Suprapubic skin (tissue), 4 donors: ENCODE measurements around the gene WNK2. TPM values are rescaled to one million over a fixed set of nuclear protein-coding genes. Genes with fewer than 3 reads are reported as not detected.

ENCODE experiments used
- DNase-seq, 2 donors: peaks; one replicate each; pipeline ENCODE4 v3.0.0-alpha.2; 2019; ENCODE audit warnings: low spot score in 2 of 2
- H3K27ac ChIP-seq: fragments of 200-600 bp; sonication (generic); one replicate; pipeline ENCODE4 v1.5.1; 2019
- H3K27me3 ChIP-seq: fragments of 200-600 bp; sonication (generic); one replicate; pipeline ENCODE4 v1.5.1; 2019
- H3K36me3 ChIP-seq: fragments of 200-600 bp; sonication (generic); one replicate; pipeline ENCODE4 v1.5.1; 2019
- H3K4me1 ChIP-seq: fragments of 200-600 bp; sonication (generic); one replicate; pipeline ENCODE4 v1.5.1; 2019
- H3K4me3 ChIP-seq: fragments of 200-600 bp; sonication (generic); one replicate; pipeline ENCODE4 v1.5.1; 2019; ENCODE audit warnings: mild to moderate bottlenecking
- H3K9me3 ChIP-seq: fragments of 200-600 bp; sonication (generic); one replicate; pipeline ENCODE4 v1.5.1; 2019
- EP300 ChIP-seq: sonication (generic); formaldehyde crosslinking; IDR thresholded peaks from one replicate; pipeline ENCODE4 v1.6.1; 2017; ENCODE audit warnings: antibody characterized with exemption
- POLR2A ChIP-seq, 2 donors: fragments of 450-650 bp; IDR thresholded peaks; one replicate each; pipeline ENCODE4 v1.6.1; 2017; ENCODE audit warnings: antibody characterized with exemption in 2 of 2, mild to moderate bottlenecking in 2 of 2, moderate library complexity in 2 of 2
- POLR2AphosphoS5 ChIP-seq, 3 donors: sonication (generic); formaldehyde crosslinking; IDR thresholded peaks; one replicate each; pipeline ENCODE4 v1.6.1; 2017; ENCODE audit warnings: antibody characterized with exemption in 3 of 3
- WGBS: methylation state at CpG from one replicate; pipeline ENCODE4 v1.1.5; 2018; 5-methylcytosine and 5-hydroxymethylcytosine counted together
- total RNA-seq, 4 donors: library from RNA; depleted of rRNA; stranded (reverse); fragments of >200 nt; gene quantifications; one replicate each; pipeline ENCODE4 v1.1.0, GENCODE V29; 2016
- TF ChIP-seq, protein P1 (sequence below), 2 donors: fragments of 200-600 bp in 1 of 2; fragments of 450-650 bp in 1 of 2; sonication (generic) in 1 of 2; IDR thresholded peaks; one replicate each; pipeline ENCODE4 v1.5.1; 2016 to 2019; ENCODE audit warnings: antibody characterized with exemption in 2 of 2, mild to moderate bottlenecking in 1 of 2, moderate library complexity in 1 of 2

Gene WNK2
- total RNA-seq, 4 donors from 2014 or later: 39.5 to 93.7 (median 45.3) TPM

DNA sequence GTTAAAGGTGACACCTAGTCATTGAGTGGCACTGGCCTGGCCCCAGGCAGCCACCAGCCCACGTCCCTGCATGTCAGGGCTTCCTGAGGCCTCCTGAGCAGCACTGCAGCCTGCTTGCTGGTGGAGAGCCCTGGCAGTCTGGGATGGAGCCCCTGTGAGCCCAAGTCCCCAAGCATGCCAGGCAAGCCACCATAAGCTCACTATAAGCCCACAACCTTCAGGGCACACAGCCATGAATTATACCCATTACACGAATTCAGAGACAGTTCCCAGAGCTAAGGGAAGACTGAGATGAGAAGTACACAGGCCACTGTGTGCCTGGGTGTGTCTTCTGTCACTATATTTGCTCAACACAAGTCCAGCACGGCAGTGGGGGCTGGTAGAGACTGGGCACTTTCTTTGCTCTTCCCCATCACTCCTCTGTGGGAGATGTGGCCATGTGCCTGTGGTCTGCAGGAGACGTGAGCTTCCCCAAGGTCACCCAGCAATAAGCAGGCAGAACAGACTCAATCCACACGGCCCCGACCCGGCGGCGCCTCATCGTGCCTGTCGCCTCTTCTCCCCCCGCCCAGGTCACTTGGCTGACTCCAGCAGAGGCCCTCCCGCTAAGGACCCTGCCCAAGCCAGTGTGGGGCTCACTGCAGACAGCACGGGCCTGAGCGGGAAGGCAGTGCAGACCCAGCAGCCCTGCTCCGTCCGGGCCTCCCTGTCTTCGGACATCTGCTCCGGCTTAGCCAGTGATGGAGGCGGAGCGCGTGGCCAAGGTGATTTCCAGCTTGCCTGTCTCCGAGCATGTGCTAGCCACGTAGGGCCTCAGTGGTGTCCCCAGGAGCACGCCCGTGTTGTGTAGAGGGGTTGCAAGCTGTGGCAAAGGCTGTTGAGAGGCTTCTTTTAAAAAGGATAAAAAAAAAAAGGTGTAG, 114.8 kb downstream of the WNK2 start:
- peak; percentile 59 to 77 for DNase-seq
- 93% methylated on average over 22 of the region's 26 CpGs for WGBS
- Histone ChIP-seq H3K9me3 (no peaks in the 10 kb centered on the region), H3K27me3 (no peaks in the 10 kb centered on the region), H3K4me3 (no peak overlapping the region), H3K4me1 (peaks cover 18% of the 10 kb centered on the region), H3K36me3 (no peaks in the 10 kb centered on the region), H3K27ac (no peak overlapping the region)
- TF ChIP-seq, protein P1, sequence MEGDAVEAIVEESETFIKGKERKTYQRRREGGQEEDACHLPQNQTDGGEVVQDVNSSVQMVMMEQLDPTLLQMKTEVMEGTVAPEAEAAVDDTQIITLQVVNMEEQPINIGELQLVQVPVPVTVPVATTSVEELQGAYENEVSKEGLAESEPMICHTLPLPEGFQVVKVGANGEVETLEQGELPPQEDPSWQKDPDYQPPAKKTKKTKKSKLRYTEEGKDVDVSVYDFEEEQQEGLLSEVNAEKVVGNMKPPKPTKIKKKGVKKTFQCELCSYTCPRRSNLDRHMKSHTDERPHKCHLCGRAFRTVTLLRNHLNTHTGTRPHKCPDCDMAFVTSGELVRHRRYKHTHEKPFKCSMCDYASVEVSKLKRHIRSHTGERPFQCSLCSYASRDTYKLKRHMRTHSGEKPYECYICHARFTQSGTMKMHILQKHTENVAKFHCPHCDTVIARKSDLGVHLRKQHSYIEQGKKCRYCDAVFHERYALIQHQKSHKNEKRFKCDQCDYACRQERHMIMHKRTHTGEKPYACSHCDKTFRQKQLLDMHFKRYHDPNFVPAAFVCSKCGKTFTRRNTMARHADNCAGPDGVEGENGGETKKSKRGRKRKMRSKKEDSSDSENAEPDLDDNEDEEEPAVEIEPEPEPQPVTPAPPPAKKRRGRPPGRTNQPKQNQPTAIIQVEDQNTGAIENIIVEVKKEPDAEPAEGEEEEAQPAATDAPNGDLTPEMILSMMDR (IDR thresholded peaks at IDR 0.05): no peak
- TF ChIP-seq EP300: no peak
- no peak for TF ChIP-seq POLR2A (IDR thresholded peaks at IDR 0.05)
- TF ChIP-seq POLR2AphosphoS5 (IDR thresholded peaks at IDR 0.05): no peak

DNA sequence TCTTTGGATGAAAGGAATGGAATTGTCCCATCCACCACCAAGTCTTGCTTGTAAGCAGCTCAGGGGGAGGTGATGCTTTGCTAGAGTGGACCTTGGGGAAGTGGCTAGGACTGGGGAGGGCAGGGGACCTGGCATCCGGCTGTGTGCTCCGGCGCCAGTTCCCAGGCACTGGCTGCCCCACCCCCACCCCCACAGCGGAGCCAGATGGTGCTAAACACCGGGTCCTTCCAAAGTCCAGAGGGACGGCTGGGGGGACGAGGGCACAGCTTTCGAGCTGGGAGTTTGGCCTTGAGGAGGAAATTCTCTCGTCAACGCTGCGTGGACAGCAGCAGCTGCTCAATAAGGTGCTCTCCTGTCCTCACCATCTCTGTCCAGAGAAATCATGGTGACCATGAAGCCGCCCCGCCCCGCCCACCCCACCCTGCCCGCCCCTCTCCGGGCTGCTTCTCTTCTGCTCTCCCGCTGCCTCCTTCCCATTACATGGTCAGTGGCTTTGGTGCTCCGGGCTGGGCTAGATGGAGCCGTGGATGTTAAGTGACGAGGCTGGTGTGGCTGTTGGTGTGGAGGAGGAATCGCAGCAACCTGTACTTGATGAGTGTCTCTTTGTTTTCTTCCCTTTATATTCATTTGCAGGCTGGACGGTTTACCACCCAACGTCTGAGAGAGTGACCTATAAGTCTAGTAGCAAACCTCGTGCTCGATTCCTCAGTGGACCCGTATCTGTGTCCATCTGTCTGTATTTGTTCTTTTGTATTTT, 115.7 kb downstream of the WNK2 start:
- TF ChIP-seq POLR2A (IDR thresholded peaks at IDR 0.05): no peak
- WGBS: 83% methylated on average over 22 of the region's 26 CpGs
- peak; percentile 44 to 48 for DNase-seq

DNA sequence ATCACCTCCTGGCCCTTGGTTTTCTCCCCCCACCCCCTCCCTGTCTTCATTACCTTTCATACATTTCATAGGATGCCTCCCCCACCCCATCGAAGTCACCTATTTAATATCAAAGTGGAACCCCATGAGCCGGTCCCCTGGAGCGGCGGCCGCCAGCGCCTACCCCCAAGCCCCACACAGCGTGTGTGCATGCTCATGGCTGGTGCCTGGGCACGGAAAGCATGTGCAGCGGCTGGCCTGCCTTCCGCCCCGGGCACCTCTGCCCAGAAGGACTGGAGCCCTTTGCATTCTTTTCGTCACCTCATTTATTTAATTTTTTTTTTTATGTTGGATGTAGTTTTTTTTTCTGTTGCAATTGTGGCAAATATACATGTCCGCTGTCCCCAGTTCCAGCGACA, 116.2 kb downstream of the WNK2 start:
- DNase-seq: peak; percentile 37 to 68
- no peak for TF ChIP-seq POLR2AphosphoS5 (IDR thresholded peaks at IDR 0.05)
- TF ChIP-seq, protein P1 (IDR thresholded peaks at IDR 0.05): no peak
- TF ChIP-seq POLR2A (IDR thresholded peaks at IDR 0.05): no peak
- no peak for TF ChIP-seq EP300
- no peaks in the 10 kb centered on the region for H3K36me3 ChIP-seq
- no peaks in the 10 kb centered on the region for H3K27me3 ChIP-seq
- H3K27ac ChIP-seq: no peak overlapping the region
- H3K4me1 ChIP-seq: peaks cover 19% of the 10 kb centered on the region
- no peaks in the 10 kb centered on the region for H3K9me3 ChIP-seq
- 94% methylated on average over 14 of the region's 14 CpGs for WGBS
- H3K4me3 ChIP-seq: no peak overlapping the region

More for the DNA sequence above, 115.7 kb downstream of the WNK2 start:
- H3K4me3 ChIP-seq: no peak overlapping the region
- peaks cover 19% of the 10 kb centered on the region for H3K4me1 ChIP-seq
- no peaks in the 10 kb centered on the region for H3K36me3 ChIP-seq
- no peak overlapping the region for H3K27ac ChIP-seq
- H3K27me3 ChIP-seq: no peaks in the 10 kb centered on the region
- no peaks in the 10 kb centered on the region for H3K9me3 ChIP-seq

DNA sequence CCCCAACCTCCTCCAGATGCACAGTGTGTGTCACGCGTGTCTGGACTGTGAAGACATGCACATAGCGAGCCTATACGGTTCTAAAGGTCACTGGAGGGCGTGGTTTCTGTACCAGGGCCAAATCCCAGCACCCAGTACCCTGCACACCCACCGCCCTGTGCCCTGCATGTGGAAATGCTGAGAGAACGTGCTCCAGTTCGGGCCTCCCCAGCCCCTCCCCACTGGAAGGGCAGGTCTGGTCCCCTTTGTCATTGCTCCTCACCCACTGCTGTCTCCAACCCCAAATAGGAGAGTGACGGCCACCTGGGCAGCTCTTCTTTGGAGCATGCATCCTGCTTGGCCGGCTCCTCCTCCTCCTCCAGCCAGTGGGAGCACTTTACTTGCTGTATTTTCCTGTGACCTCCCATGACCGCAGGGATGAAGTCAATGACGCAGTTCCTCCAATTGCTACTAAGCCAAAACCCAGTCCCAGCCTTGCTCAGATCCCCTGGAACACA, 116.7 kb downstream of the WNK2 start:
- no peaks in the 10 kb centered on the region for H3K27me3 ChIP-seq
- H3K9me3 ChIP-seq: no peaks in the 10 kb centered on the region
- peak; percentile 50 to 66 for DNase-seq
- H3K27ac ChIP-seq: no peak overlapping the region
- TF ChIP-seq, protein P1 (IDR thresholded peaks at IDR 0.05): no peak
- TF ChIP-seq EP300: no peak
- no peak for TF ChIP-seq POLR2AphosphoS5 (IDR thresholded peaks at IDR 0.05)
- TF ChIP-seq POLR2A (IDR thresholded peaks at IDR 0.05): no peak
- H3K4me3 ChIP-seq: no peak overlapping the region
- 75% methylated on average over 11 of the region's 12 CpGs for WGBS
- no peaks in the 10 kb centered on the region for H3K36me3 ChIP-seq
- H3K4me1 ChIP-seq: peaks cover 15% of the 10 kb centered on the region

DNA sequence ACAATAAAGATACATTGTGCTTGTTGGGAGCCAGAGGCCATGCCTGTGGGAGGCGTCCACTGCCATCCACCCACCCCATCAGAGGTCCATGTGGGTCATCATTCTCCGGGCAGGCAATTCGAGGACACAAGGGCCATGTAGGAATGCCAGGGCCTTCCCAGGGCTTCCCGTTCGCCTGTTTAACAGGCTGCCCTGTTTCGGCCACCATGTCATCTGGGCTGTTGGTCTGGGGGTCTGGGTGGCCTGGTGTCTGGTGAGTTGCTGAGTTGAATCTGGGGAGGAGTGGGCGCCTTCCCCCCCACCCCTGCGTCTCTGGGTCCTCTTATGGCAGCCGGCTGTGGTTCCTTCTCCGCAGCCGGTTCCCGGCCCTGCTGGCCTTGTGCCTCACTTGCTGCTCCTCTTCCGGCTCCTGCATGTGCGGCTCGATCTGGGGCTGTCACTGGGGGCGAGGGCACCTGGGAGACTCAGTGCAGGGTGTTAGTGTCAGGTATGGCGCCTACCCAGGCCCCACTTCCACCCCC, 117.4 kb downstream of the WNK2 start:
- Histone ChIP-seq H3K27ac (no peak overlapping the region), H3K9me3 (no peaks in the 10 kb centered on the region), H3K4me3 (no peak overlapping the region), H3K36me3 (no peaks in the 10 kb centered on the region), H3K4me1 (peaks cover 15% of the 10 kb centered on the region), H3K27me3 (no peaks in the 10 kb centered on the region)
- DNase-seq: peak; percentile 55 to 76
- TF ChIP-seq, protein P1 (IDR thresholded peaks at IDR 0.05): no peak
- no peak for TF ChIP-seq EP300
- no peak for TF ChIP-seq POLR2AphosphoS5 (IDR thresholded peaks at IDR 0.05)
- TF ChIP-seq POLR2A (IDR thresholded peaks at IDR 0.05): no peak
- 86% methylated on average over 17 of the region's 17 CpGs for WGBS
